ENCODE measurements around the gene EIF4G3.

The EIF4G3 gene

DNA sequence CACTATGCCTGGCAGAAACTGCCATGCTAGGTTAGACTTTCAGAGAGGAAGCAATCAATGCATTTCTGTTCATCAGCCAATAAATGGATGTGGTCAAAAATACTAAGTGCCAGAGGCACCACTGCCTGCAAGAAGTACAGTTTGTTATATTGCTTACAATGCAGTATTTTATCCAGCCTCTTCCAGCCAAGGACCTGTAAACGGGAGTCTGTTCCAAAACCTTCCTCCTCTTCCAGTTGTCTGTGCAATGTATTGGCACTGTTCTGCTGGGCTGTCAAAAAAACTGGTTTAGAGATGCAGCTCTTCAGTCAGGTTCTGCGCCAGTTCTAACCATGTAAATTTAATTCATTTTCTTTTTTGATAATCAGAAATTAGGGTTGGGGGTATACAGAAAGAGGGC is 175.7 kb downstream of the EIF4G3 start:
- Histone ChIP-seq H3K36me3 (replicated peaks; ENCODE audit: insufficient read depth, low read length) (no peaks in the 10 kb centered on the region), H3K9me3 (replicated peaks; ENCODE audit: insufficient read depth, low read length) (no peaks in the 10 kb centered on the region), H2AFZ (ENCODE audit: low read length) (no peak overlapping the region), H3K9me2 (replicated peaks; ENCODE audit: insufficient read depth, low read length) (no peaks in the 10 kb centered on the region), H3K27me3 (replicated peaks; ENCODE audit: insufficient read depth, low read length) (no peaks in the 10 kb centered on the region), H3K4me1 (ENCODE audit: low read length) (no peaks in the 10 kb centered on the region), H3K27ac (ENCODE audit: low read length) (no peak overlapping the region), H3K4me3 (ENCODE audit: low read length) (no peak overlapping the region), H3K4me2 (ENCODE audit: low read depth, low read length) (no peak overlapping the region), H3K79me2 (ENCODE audit: low read length) (no peaks in the 10 kb centered on the region), H4K20me1 (ENCODE audit: insufficient read depth, low read length) (no peaks in the 10 kb centered on the region), H3K9ac (ENCODE audit: low read length) (no peak overlapping the region), H3F3A (ENCODE audit: insufficient read depth, low read length) (no peaks in the 10 kb centered on the region)
- TF ChIP-seq, protein P1, sequence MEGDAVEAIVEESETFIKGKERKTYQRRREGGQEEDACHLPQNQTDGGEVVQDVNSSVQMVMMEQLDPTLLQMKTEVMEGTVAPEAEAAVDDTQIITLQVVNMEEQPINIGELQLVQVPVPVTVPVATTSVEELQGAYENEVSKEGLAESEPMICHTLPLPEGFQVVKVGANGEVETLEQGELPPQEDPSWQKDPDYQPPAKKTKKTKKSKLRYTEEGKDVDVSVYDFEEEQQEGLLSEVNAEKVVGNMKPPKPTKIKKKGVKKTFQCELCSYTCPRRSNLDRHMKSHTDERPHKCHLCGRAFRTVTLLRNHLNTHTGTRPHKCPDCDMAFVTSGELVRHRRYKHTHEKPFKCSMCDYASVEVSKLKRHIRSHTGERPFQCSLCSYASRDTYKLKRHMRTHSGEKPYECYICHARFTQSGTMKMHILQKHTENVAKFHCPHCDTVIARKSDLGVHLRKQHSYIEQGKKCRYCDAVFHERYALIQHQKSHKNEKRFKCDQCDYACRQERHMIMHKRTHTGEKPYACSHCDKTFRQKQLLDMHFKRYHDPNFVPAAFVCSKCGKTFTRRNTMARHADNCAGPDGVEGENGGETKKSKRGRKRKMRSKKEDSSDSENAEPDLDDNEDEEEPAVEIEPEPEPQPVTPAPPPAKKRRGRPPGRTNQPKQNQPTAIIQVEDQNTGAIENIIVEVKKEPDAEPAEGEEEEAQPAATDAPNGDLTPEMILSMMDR (IDR thresholded peaks at IDR 0.05; ENCODE audit: low read length) = no peak
- TF ChIP-seq EZH2 (optimal IDR thresholded peaks at IDR 0.05; ENCODE audit: low read depth, low read length) = no peak
- no peak for TF ChIP-seq EZH2phosphoT487 (IDR thresholded peaks at IDR 0.05; ENCODE audit: low read length)
- DNase-seq = no peak

DNA sequence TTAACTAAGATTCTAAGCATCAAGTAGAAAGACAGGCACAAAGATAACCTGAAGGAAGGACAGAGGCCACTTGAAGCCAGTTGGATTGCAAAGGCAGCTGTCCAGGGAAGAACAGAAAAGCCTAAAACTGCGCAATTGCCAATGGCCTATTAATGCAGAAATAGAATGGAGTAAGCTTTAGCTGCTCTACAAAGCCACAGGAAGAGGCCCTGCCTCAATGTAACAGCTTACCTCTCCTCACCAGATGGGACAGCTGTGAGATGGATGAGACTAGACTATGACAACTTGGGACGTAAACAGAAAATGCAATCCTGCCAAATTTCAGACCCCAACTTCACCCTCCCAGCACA is 176.5 kb downstream of the EIF4G3 start:
- Histone ChIP-seq H3K4me3 (ENCODE audit: low read length) (no peak overlapping the region), H3K79me2 (ENCODE audit: low read length) (no peaks in the 10 kb centered on the region), H3K27me3 (replicated peaks; ENCODE audit: insufficient read depth, low read length) (no peaks in the 10 kb centered on the region), H3F3A (ENCODE audit: insufficient read depth, low read length) (no peaks in the 10 kb centered on the region), H3K4me2 (ENCODE audit: low read depth, low read length) (no peak overlapping the region), H4K20me1 (ENCODE audit: insufficient read depth, low read length) (no peaks in the 10 kb centered on the region), H3K36me3 (replicated peaks; ENCODE audit: insufficient read depth, low read length) (no peaks in the 10 kb centered on the region), H3K9me2 (replicated peaks; ENCODE audit: insufficient read depth, low read length) (no peaks in the 10 kb centered on the region), H3K27ac (ENCODE audit: low read length) (no peak overlapping the region), H3K9me3 (replicated peaks; ENCODE audit: insufficient read depth, low read length) (no peaks in the 10 kb centered on the region), H2AFZ (ENCODE audit: low read length) (no peak overlapping the region), H3K9ac (ENCODE audit: low read length) (no peak overlapping the region), H3K4me1 (ENCODE audit: low read length) (no peaks in the 10 kb centered on the region)
- TF ChIP-seq, protein P1 (IDR thresholded peaks at IDR 0.05; ENCODE audit: low read length) = no peak
- no peak for TF ChIP-seq EZH2 (optimal IDR thresholded peaks at IDR 0.05; ENCODE audit: low read depth, low read length)
- no peak for DNase-seq

DNA sequence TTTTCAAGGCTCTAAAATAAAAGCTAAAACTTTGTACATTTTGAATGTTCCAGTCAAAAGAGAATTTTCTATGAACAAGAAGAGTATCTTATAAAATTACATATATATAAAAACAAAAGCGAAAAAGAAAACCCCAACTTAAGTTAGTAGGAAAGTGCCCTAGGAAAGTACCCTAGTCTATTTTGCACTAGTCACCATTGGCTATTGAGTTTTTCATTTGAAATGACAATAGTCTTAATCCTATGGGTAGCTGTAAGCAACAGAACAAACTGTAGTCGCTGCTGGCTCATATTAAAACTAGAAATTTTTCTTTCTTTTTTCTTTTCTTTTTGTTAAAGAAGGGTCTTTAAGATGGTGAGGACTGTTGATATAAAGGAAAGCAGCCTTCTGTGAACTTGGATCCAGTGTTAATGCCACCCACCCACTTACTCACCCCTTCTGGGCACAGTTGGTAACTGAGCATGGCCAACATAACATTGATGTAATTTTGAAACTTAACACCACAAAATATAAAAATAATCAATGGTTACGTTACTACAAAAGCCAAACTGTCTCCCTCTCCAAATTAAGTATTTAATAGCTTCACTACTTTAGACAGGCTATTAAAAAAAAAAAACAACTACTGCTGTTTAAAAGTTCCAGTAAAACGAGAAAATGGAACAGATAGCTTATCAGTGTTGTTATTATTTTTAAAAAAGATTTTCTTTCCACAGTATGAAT is 177.0 kb downstream of the EIF4G3 start:
- Histone ChIP-seq H2AFZ (ENCODE audit: low read length) (no peak overlapping the region), H4K20me1 (ENCODE audit: insufficient read depth, low read length) (no peaks in the 10 kb centered on the region), H3K27me3 (replicated peaks; ENCODE audit: insufficient read depth, low read length) (no peaks in the 10 kb centered on the region), H3K9me2 (replicated peaks; ENCODE audit: insufficient read depth, low read length) (no peaks in the 10 kb centered on the region), H3K9me3 (replicated peaks; ENCODE audit: insufficient read depth, low read length) (no peaks in the 10 kb centered on the region), H3K4me3 (ENCODE audit: low read length) (no peak overlapping the region), H3K79me2 (ENCODE audit: low read length) (no peaks in the 10 kb centered on the region), H3K36me3 (replicated peaks; ENCODE audit: insufficient read depth, low read length) (no peaks in the 10 kb centered on the region), H3F3A (ENCODE audit: insufficient read depth, low read length) (no peaks in the 10 kb centered on the region), H3K9ac (ENCODE audit: low read length) (no peak overlapping the region), H3K4me1 (ENCODE audit: low read length) (no peaks in the 10 kb centered on the region), H3K4me2 (ENCODE audit: low read depth, low read length) (no peak overlapping the region), H3K27ac (ENCODE audit: low read length) (no peak overlapping the region)
- TF ChIP-seq EZH2 (optimal IDR thresholded peaks at IDR 0.05; ENCODE audit: low read depth, low read length) (no peak), EZH2phosphoT487 (IDR thresholded peaks at IDR 0.05; ENCODE audit: low read length) (no peak)
- TF ChIP-seq, protein P1 (IDR thresholded peaks at IDR 0.05; ENCODE audit: low read length) = no peak
- DNase-seq = no peak
